T-cell (primary cell): ENCODE data around the gene DNAJC17. TPM values are rescaled to one million over a fixed set of nuclear protein-coding genes. Genes with fewer than 3 reads are reported as not detected.

Source experiments
- ATAC-seq, 4 experiments: fragments of 200-7000 bp in 3 of 4; fragments of 150-1000 bp in 1 of 4; cut with Tn5 transposase; replicated peaks in 1 of 4; 1 replicate in 3 of 4; 2 replicates in 1 of 4; pipeline ENCODE4 v1.10.0; 2021; ENCODE audit warnings: moderate library complexity in 3 of 4, mild to moderate bottlenecking in 2 of 4, moderate number of reproducible peaks in 1 of 4
- CTCF ChIA-PET, 2 donors: fragments of 300-600 bp; sonication (Branson Sonifier 250); formaldehyde crosslinking; loops; one replicate each; lab custom pipeline; 2022; ENCODE audit warnings: antibody characterized with exemption in 2 of 2; lab: Charles Lee
- POLR2A ChIA-PET, 2 donors: fragments of 300-600 bp; sonication (Branson Sonifier 250); formaldehyde crosslinking; loops; one replicate each; lab custom pipeline; 2022; ENCODE audit warnings: antibody characterized with exemption in 2 of 2; lab: Charles Lee
- DNase-seq, 35 experiments: peaks; one replicate each; pipeline versions ENCODE4 v3.0.0 to v3.0.0-alpha.2; 2013 to 2023
- H3K27ac ChIP-seq: one replicate; pipeline ENCODE4 v1.5.1; 2013; ENCODE audit warnings: low read length
- H3K27me3 ChIP-seq, 2 experiments: replicated peaks in 1 of 2; 1 replicate in 1 of 2; 2 replicates in 1 of 2; pipeline versions ENCODE4 v1.6.1 to v1.7.0; 2013; ENCODE audit warnings: low read length in 1 of 2, mixed read lengths in 1 of 2; ENCODE audit not compliant: control insufficient read depth in 2 of 2, insufficient read depth in 2 of 2; ENCODE audit errors: extremely low read depth in 1 of 2
- H3K36me3 ChIP-seq, 2 donors: 1 replicate in 1 of 2; 2 replicates in 1 of 2; pipeline versions ENCODE4 v1.6.1 to v1.7.0; 2013; ENCODE audit warnings: low read length in 1 of 2; ENCODE audit not compliant: control insufficient read depth in 2 of 2, insufficient read depth in 1 of 2; ENCODE audit errors: extremely low read depth in 1 of 2
- H3K4me1 ChIP-seq, 2 experiments: 1 replicate in 1 of 2; 2 replicates in 1 of 2; pipeline versions ENCODE4 v1.6.1 to v1.7.0; 2013; ENCODE audit warnings: low read length in 2 of 2, mixed read lengths in 1 of 2; ENCODE audit not compliant: insufficient read depth in 2 of 2, control insufficient read depth in 1 of 2; ENCODE audit errors: extremely low read depth in 1 of 2
- H3K4me3 ChIP-seq, 2 donors: 1 replicate in 1 of 2; 2 replicates in 1 of 2; pipeline versions ENCODE4 v1.5.1 to v1.7.0; 2013; ENCODE audit warnings: mild to moderate bottlenecking in 2 of 2, low read length in 1 of 2, moderate library complexity in 1 of 2; ENCODE audit not compliant: control insufficient read depth in 1 of 2; ENCODE audit errors: extremely low read depth in 1 of 2
- H3K9me3 ChIP-seq: 2 replicates; pipeline ENCODE4 v1.7.0; 2013
- H3K27ac Mint-ChIP-seq, 2 donors: one replicate each; pipeline ENCODE4 v1.8.0; 2020 to 2021; ENCODE audit warnings: mild to moderate bottlenecking in 2 of 2, mixed read lengths in 2 of 2
- H3K27me3 Mint-ChIP-seq, 2 donors: one replicate each; pipeline ENCODE4 v1.8.0; 2021 to 2022; ENCODE audit warnings: mixed read lengths in 2 of 2
- H3K36me3 Mint-ChIP-seq: one replicate; pipeline ENCODE4 v1.8.0; 2021; ENCODE audit warnings: mixed read lengths
- H3K4me1 Mint-ChIP-seq, 3 donors: one replicate each; pipeline ENCODE4 v1.8.0; 2020 to 2022; ENCODE audit warnings: mixed read lengths in 3 of 3, mild to moderate bottlenecking in 1 of 3
- H3K4me3 Mint-ChIP-seq, 3 donors: one replicate each; pipeline ENCODE4 v1.8.0; 2020 to 2022; ENCODE audit warnings: mild to moderate bottlenecking in 3 of 3, mixed read lengths in 3 of 3, moderate library complexity in 3 of 3
- H3K9me3 Mint-ChIP-seq, 3 donors: one replicate each; pipeline ENCODE4 v1.8.0; 2020 to 2022; ENCODE audit warnings: mixed read lengths in 3 of 3
- WGBS: methylation state at CpG from one replicate; pipeline ENCODE4 v1.1.5; 2013; ENCODE audit warnings: missing lambda C conversion rate; ENCODE audit not compliant: insufficient coverage; 5-methylcytosine and 5-hydroxymethylcytosine counted together
- total RNA-seq, 35 experiments: library from RNA in 6 of 35; stranded (reverse) in 6 of 35; fragments of 120-200 nt in 1 of 35; gene quantifications; one replicate each; pipeline versions ENCODE4 v1.2.1 to v1.2.4 and lab custom pipeline; 2013 to 2026

DNAJC17 gene
- total RNA-seq, 5 donors from 2014 or later (not counting 1 experiment from before 2014, with no cell fraction given) = 33.1 to 47.5 (median 45.1) TPM

- Histone ChIP-seq H3K9me3 (no peaks in the 10 kb centered on the region), H3K27ac (peak overlapping the region; percentile 80), H3K4me1 (peaks cover 0 to 22% of the 10 kb centered on the region in 2 experiments), H3K27me3 (no peaks in the 10 kb centered on the region), H3K4me3 (no peak overlapping the region), H3K36me3 (peaks cover 28 to 63% of the 10 kb centered on the region in 2 donors)
- Mint-ChIP-seq H3K27ac (peak overlapping the region; percentile 91 to 93), H3K4me3 (no peak overlapping the region), H3K9me3 (no peaks in the 10 kb centered on the region), H3K27me3 (no peaks in the 10 kb centered on the region), H3K4me1 (peaks cover 0 to 22% (median 6%) of the 10 kb centered on the region in 3 donors), H3K36me3 (peaks cover 34% of the 10 kb centered on the region)
- DNase-seq = peak in 34 of 35 experiments; percentile 33 to 85 (median 55)
- 35% methylated on average over 7 of the region's 12 CpGs for WGBS
- ChIA-PET CTCF (interaction anchor here in 1 of 2 donors (0.6 to 2.0 kb wide), 11 partner anchors 9 to 155 kb away, joined by 3 to 14 read pairs (median 7); partner anchors contain the start of genes RAD51 and VPS18), POLR2A (interaction anchor here (0.5 to 1.3 kb wide), 9 partner anchors 10 to 179 kb away, joined by 3 to 7 read pairs (median 3); partner anchors contain the start of genes CCDC32 (in 1 of the 2) and RAD51 (in 1 of the 2))
- ATAC-seq = peak; percentile 90 to 99 (median 94)
Measured at GRCh38 chr15:40743921-40744814, 63.1 kb downstream of the DNAJC17 start.

- peaks cover 40% of the 10 kb centered on the region for H3K36me3 Mint-ChIP-seq
- peaks cover 0 to 22% (median 6%) of the 10 kb centered on the region in 3 donors for H3K4me1 Mint-ChIP-seq
- H3K27me3 Mint-ChIP-seq = no peaks in the 10 kb centered on the region
- H3K4me1 ChIP-seq = peaks cover 0 to 22% of the 10 kb centered on the region in 2 experiments
- POLR2A ChIA-PET = interaction anchor here in 1 of 2 donors (0.5 to 1.3 kb wide), 6 partner anchors 10 to 179 kb away, joined by 3 to 7 read pairs (median 3); partner anchors contain the start of genes CCDC32 and RAD51
- CTCF ChIA-PET = interaction anchor here in 1 of 2 donors (0.9 to 2.0 kb wide), 9 partner anchors 9 to 154 kb away, joined by 3 to 14 read pairs (median 8); partner anchors contain the start of genes RAD51 and VPS18
- peak overlapping the region; percentile 80 for H3K27ac ChIP-seq
- no peaks in the 10 kb centered on the region for H3K9me3 ChIP-seq
- H3K9me3 Mint-ChIP-seq = no peaks in the 10 kb centered on the region
- DNase-seq (peak in 1 of 35 experiments; percentile 2), ATAC-seq (peak in 3 of 4 experiments; percentile 8 to 44 (median 10))
- WGBS = 17% methylated on average over 1 of the region's 2 CpGs
- H3K36me3 ChIP-seq = peaks cover 28 to 66% of the 10 kb centered on the region in 2 donors
- H3K4me3 Mint-ChIP-seq = no peak overlapping the region
- peak overlapping the region; percentile 91 to 93 for H3K27ac Mint-ChIP-seq
- H3K27me3 ChIP-seq = no peaks in the 10 kb centered on the region
- H3K4me3 ChIP-seq = no peak overlapping the region
Measured at GRCh38 chr15:40743485-40743901, 63.8 kb downstream of the DNAJC17 start.

GRCh38 chr15:40739854-40740253, 67.4 kb downstream of the DNAJC17 start:
- ATAC-seq (no peak), DNase-seq (no peak)
- no peak overlapping the region for H3K4me3 ChIP-seq
- CTCF ChIA-PET = interaction anchor here (0.9 to 1.2 kb wide), 2 partner anchors 77 to 83 kb away, joined by 3 to 4 read pairs; no protein-coding TSS in a partner anchor
- Mint-ChIP-seq H3K27ac (no peak overlapping the region), H3K27me3 (no peaks in the 10 kb centered on the region), H3K4me3 (no peak overlapping the region), H3K9me3 (no peaks in the 10 kb centered on the region), H3K4me1 (peaks cover 0 to 17% (median 6%) of the 10 kb centered on the region in 3 donors), H3K36me3 (peaks cover 40% of the 10 kb centered on the region)
- H3K36me3 ChIP-seq = peaks cover 20 to 72% of the 10 kb centered on the region in 2 donors
- H3K27me3 ChIP-seq = no peaks in the 10 kb centered on the region
- H3K27ac ChIP-seq = no peak overlapping the region
- peaks cover 0 to 20% of the 10 kb centered on the region in 2 experiments for H3K4me1 ChIP-seq
- WGBS = no CpG with 5 or more reads among the region's 2 CpGs
- POLR2A ChIA-PET = interaction anchor here in 1 of 2 donors (0.6 kb wide), 1 partner anchor 643 kb away, joined by 3 read pairs; no protein-coding TSS in a partner anchor
- no peaks in the 10 kb centered on the region for H3K9me3 ChIP-seq

DNA sequence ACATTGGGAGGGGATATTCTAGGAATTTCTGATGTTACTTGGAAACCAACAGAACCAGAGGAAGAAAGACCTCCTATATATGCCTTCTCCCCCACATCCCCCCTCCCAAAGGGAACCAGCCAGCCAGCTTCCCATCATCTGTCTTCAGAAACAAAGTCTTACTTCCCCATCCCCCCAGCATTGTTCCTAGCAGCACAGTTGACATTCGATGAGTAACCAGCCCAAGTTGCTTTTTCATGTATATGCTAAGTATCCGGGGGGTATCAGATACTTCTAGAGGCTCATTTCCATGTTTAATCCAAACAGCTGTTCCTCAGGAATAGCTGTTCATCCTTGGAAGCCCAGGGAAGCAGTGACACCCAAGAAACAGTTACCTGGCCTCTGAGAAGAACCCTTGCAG, 68.2 kb downstream of the DNAJC17 start:
- no peaks in the 10 kb centered on the region for H3K9me3 Mint-ChIP-seq
- WGBS = 89% methylated on average over 2 of the region's 2 CpGs
- Histone ChIP-seq H3K9me3 (no peaks in the 10 kb centered on the region), H3K27ac (no peak overlapping the region), H3K27me3 (no peaks in the 10 kb centered on the region), H3K4me1 (peaks cover 0 to 12% of the 10 kb centered on the region in 2 experiments), H3K36me3 (peaks cover 20 to 75% of the 10 kb centered on the region in 2 donors), H3K4me3 (no peak overlapping the region)
- H3K27me3 Mint-ChIP-seq = no peaks in the 10 kb centered on the region
- CTCF ChIA-PET = interaction anchor here (0.9 to 1.2 kb wide), 2 partner anchors 76 to 82 kb away, joined by 3 to 4 read pairs; no protein-coding TSS in a partner anchor
- no peak overlapping the region for H3K4me3 Mint-ChIP-seq
- no peak overlapping the region for H3K27ac Mint-ChIP-seq
- POLR2A ChIA-PET = interaction anchor here (0.6 kb wide), 2 partner anchors 87 to 642 kb away, joined by 3 read pairs; no protein-coding TSS in a partner anchor
- DNase-seq (no peak), ATAC-seq (no peak)
- H3K4me1 Mint-ChIP-seq = peaks cover 0 to 10% (median 4%) of the 10 kb centered on the region in 3 donors
- peaks cover 38% of the 10 kb centered on the region for H3K36me3 Mint-ChIP-seq

DNA sequence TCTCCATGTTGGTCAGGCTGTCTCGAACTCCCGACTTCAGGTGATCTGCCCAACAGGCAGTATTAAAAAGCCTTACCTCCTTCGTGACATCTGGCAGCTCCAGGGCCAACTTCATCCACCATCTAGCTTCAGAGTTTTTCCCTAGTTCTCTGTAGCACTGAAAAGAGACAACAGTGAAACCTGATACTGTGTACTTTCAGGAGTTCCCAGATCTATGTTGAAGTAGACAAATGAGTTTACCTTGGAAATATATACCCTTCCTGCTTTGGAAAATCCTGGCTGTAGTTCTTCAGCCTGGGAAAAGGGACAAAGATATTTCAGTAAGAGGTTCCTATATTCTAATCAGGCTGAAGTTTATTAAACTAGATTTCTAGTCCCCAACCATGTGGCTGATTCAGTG, 70.2 kb downstream of the DNAJC17 start:
- no peaks in the 10 kb centered on the region for H3K9me3 Mint-ChIP-seq
- Histone ChIP-seq H3K27ac (no peak overlapping the region), H3K36me3 (peaks cover 11 to 64% of the 10 kb centered on the region in 2 donors), H3K9me3 (no peaks in the 10 kb centered on the region), H3K4me1 (no peaks in the 10 kb centered on the region), H3K4me3 (no peak overlapping the region), H3K27me3 (no peaks in the 10 kb centered on the region)
- H3K4me3 Mint-ChIP-seq = no peak overlapping the region
- H3K36me3 Mint-ChIP-seq = peaks cover 29% of the 10 kb centered on the region
- CTCF ChIA-PET = no interaction called here
- WGBS = no CpG with 5 or more reads among the region's 3 CpGs
- no peaks in the 10 kb centered on the region for H3K4me1 Mint-ChIP-seq
- POLR2A ChIA-PET = interaction anchor here (0.6 to 0.7 kb wide), 4 partner anchors 66 to 524 kb away, joined by 3 to 4 read pairs (median 3); no protein-coding TSS in a partner anchor
- H3K27me3 Mint-ChIP-seq = no peaks in the 10 kb centered on the region
- no peak overlapping the region for H3K27ac Mint-ChIP-seq
- no peak for ATAC-seq
- no peak for DNase-seq

DNA sequence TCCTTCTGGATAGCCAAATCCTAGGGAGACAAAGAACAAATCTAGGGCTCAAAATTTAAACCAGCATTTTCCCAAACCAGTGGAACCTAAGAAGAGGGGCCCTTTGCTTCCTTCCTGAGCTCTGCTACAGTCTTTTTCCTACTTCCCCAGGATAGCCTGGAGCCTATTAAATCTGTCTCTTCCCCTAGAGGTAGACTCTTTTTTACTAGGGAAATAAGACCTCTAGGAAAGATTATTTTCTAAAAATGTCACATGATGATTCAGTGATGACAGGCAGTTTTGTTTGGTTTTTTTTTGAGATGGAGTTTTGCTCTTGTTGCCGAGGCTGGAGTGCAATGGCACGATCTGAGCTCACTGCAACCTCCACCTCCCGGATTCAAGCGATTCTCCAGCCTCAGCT, 70.7 kb downstream of the DNAJC17 start:
- CTCF ChIA-PET = interaction anchor here in 1 of 2 donors (0.5 kb wide), 1 partner anchor 65 kb away, joined by 3 read pairs; no protein-coding TSS in a partner anchor
- no peak for ATAC-seq
- H3K27ac Mint-ChIP-seq = peak overlapping the region in 1 of 2 donors; percentile 28

More for the DNA sequence above, 70.7 kb downstream of the DNAJC17 start:
- Histone ChIP-seq H3K4me3 (no peak overlapping the region), H3K9me3 (no peaks in the 10 kb centered on the region), H3K4me1 (no peaks in the 10 kb centered on the region), H3K27me3 (no peaks in the 10 kb centered on the region), H3K27ac (no peak overlapping the region), H3K36me3 (peaks cover 8 to 69% of the 10 kb centered on the region in 2 donors)
- no peak overlapping the region for H3K4me3 Mint-ChIP-seq
- POLR2A ChIA-PET = interaction anchor here (0.6 to 0.7 kb wide), 3 partner anchors 66 to 524 kb away, joined by 3 read pairs; no protein-coding TSS in a partner anchor
- DNase-seq = no peak
- H3K9me3 Mint-ChIP-seq = no peaks in the 10 kb centered on the region
- WGBS = 91% methylated on average over 4 of the region's 4 CpGs
- H3K27me3 Mint-ChIP-seq = no peaks in the 10 kb centered on the region
- H3K36me3 Mint-ChIP-seq = peaks cover 29% of the 10 kb centered on the region
- H3K4me1 Mint-ChIP-seq = no peaks in the 10 kb centered on the region
